ENCODE results near the gene ATP6V0E2. TPM values are rescaled to one million over a fixed set of nuclear protein-coding genes. Genes with fewer than 3 reads are reported as not detected.

ATP6V0E2 gene
- total RNA-seq, 1 donor from 2014 or later = 19.6 TPM

GRCh38 chr7:149882248-149883047, 8.7 kb downstream of the ATP6V0E2 start:
- no peak for DNase-seq
- TF ChIP-seq CTCF (IDR thresholded peaks at IDR 0.05) = no peak
- no peak for ATAC-seq
- Histone ChIP-seq H3K9me3 (no peaks in the 10 kb centered on the region), H3K36me3 (no peaks in the 10 kb centered on the region), H3K27me3 (no peaks in the 10 kb centered on the region), H3K4me3 (no peak overlapping the region), H3K27ac (no peak overlapping the region), H3K4me1 (peaks cover 6% of the 10 kb centered on the region)
- intact Hi-C loops (cut with DNase I) = no loop called here

GRCh38 chr7:149883048-149883438, 9.3 kb downstream of the ATP6V0E2 start:
- Histone ChIP-seq H3K4me3 (no peak overlapping the region), H3K9me3 (no peaks in the 10 kb centered on the region), H3K27me3 (no peaks in the 10 kb centered on the region), H3K27ac (no peak overlapping the region), H3K36me3 (no peaks in the 10 kb centered on the region), H3K4me1 (peaks cover 6% of the 10 kb centered on the region)
- intact Hi-C loops (cut with DNase I) = no loop called here
- DNase-seq (no peak), ATAC-seq (no peak)
- TF ChIP-seq CTCF (IDR thresholded peaks at IDR 0.05) = no peak

GRCh38 chr7:149883452-149883861, 9.7 kb downstream of the ATP6V0E2 start:
- Histone ChIP-seq H3K27ac (no peak overlapping the region), H3K27me3 (no peaks in the 10 kb centered on the region), H3K4me1 (peaks cover 6% of the 10 kb centered on the region), H3K4me3 (no peak overlapping the region), H3K36me3 (no peaks in the 10 kb centered on the region), H3K9me3 (no peaks in the 10 kb centered on the region)
- DNase-seq (peak; percentile 75), ATAC-seq (peak; percentile 77)
- peak; percentile 69 for TF ChIP-seq CTCF (IDR thresholded peaks at IDR 0.05)
- intact Hi-C loops (cut with DNase I) = no loop called here

DNA sequence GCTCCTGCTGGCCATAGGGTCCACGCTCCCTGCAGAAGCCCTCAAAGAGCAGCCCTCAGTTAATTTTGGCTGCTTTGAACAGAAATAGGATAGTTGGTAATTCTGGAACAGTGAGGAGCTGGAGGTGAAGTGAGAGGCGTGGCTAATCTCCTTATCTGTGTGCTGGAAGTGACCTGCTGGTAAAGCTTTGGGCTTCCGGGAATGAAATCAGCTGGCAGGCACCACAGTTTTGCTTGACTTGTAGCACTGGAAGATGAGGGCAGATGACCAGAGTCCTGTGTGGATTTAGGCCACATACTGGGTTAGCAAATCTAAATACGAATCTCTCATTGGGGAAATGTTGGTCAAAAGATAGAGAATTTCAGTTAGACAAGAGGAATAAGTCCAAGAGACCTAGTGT, 10.2 kb downstream of the ATP6V0E2 start:
- Histone ChIP-seq H3K4me3 (no peak overlapping the region), H3K27me3 (no peaks in the 10 kb centered on the region), H3K9me3 (no peaks in the 10 kb centered on the region), H3K36me3 (no peaks in the 10 kb centered on the region), H3K4me1 (peaks cover 6% of the 10 kb centered on the region), H3K27ac (no peak overlapping the region)
- ATAC-seq = peak; percentile 37
- no peak for DNase-seq
- intact Hi-C loops (cut with DNase I) = no loop called here
- TF ChIP-seq CTCF (IDR thresholded peaks at IDR 0.05) = no peak

- no peak for TF ChIP-seq CTCF (IDR thresholded peaks at IDR 0.05)
- DNase-seq (no peak), ATAC-seq (no peak)
- intact Hi-C loops (cut with DNase I) = no loop called here
- Histone ChIP-seq H3K27ac (no peak overlapping the region), H3K4me1 (peaks cover 6% of the 10 kb centered on the region), H3K4me3 (no peak overlapping the region), H3K9me3 (no peaks in the 10 kb centered on the region), H3K27me3 (no peaks in the 10 kb centered on the region), H3K36me3 (no peaks in the 10 kb centered on the region)
These were observed 10.8 kb downstream of the ATP6V0E2 start for GRCh38 chr7:149884541-149884940.
